GM18951 (cell line): ENCODE results near the gene CIAO3.

Source experiments
- POLR2A ChIP-seq: IDR thresholded peaks from 4 replicates; pipeline ENCODE4 v1.6.1; 2011; ENCODE audit warnings: mild to moderate bottlenecking; ENCODE audit not compliant: insufficient read length, insufficient read depth; ENCODE audit errors: extremely low read depth
- in situ Hi-C: fragments of 300-500 bp; cut with MboI; formaldehyde crosslinking; loops from one replicate; pipeline ENCODE4 v1.12.0; 2022; ENCODE audit warnings: low sequenced_read_pairs, mixed read lengths, inconsistent platforms; ENCODE audit not compliant: unreplicated experiment

The CIAO3 gene

DNA sequence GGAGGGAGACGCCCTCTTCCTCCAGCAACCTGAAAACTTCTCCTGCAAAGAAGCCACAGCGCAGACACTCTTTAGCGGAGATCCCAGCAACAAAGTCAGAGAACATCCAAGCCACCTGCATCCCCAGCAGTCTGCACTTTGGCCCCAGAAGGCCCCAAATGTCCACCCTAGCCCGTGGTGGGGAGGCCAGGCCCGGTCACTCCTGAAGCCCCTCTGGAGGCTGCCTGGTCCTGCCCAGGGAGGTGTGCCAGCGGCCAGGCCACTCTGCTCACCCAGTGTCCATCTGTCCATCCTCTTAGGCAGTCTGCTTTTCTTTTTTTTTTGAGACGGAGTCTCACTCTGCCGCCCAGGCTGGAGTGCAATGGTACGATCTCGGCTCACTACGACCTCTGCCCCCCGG lies 8.5 kb downstream of the CIAO3 start:
- no peak for TF ChIP-seq POLR2A
- in situ Hi-C loops, result no loop called here

DNA sequence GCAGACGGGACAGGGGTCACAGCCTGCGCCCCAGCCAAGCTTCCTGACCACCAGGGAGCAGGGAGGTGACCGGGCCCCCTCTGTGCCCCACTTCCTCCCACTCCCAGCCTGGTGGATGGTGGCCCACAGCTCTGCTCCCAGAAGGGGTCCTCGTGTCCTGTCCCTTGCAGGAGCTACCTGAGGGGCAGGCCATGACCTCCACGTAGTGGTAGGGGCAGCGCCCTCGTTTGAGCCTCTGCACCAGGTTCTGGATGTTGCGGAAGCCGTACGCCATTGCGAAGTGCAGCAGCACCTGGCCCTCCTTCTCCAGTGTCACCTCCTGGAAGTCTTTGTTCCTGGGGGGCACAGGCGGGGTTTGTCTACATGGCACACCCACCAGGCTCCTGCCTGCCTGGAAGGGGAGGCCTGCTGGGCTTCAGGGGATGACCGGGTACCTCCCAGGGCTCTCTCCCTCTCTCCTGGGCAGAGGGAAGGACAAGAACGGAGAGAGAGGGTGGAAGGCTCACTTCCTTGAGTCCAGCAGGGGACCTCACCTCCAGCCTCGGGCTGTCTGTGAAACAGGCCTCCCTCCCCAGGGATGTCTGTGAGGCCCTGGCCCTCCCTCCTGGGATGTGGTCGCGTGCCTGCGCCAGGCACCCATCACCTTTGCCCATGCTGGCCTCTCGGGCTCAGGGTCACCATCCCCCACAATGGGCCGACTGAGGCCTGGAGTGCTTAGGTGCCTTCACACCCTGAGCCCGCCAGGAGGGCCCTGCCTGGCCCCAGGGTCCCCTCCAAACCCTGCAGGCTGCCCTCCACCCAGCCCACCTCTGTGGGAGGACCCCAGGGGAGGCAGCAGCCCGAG lies 9.9 kb downstream of the CIAO3 start:
- in situ Hi-C loops, result no loop called here
- TF ChIP-seq POLR2A, result no peak

DNA sequence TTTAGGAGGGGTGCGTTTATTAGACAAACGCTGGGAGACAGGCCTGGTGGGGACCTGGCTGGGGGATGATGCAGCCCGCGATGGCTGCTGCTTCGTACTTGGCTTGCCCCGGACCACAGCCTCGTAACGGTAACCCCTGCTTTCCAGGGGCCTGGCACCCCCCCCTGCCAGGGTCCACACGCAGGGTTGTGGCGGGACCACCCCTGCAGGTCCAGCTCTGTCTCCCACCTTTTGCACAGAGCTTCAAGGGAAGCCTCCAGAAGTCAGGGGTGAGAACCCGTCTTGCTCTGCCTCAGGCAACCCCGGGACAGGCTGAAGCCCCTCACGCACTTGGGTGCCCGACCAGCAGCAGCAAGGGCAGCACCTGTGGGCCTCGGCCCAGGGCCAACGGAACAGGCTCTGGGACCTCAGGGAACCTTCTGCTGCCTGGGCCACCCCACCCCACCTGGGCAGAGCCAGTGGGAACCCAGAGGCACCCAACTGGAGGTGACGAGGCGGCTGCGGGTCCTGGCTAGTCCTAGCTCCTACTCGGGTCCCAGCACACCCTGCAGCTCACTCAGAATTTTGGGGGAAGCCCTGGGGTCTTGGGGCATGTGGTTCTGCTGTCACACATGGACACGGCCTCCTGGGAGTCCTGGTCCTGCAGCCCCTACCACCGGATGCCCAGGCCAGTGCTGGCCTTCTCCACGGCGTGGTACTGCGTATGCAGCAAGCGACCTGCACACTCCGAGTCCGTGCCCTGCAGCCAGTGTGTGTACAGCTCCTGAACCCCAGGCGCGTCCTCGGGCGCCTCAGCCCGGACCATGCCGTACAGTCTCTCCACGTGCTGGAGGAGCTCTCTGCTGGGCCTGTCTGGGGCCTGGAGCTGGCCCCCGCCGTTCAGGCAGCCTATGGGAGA lies 10.8 kb downstream of the CIAO3 start:
- in situ Hi-C loops, result no loop called here

DNA sequence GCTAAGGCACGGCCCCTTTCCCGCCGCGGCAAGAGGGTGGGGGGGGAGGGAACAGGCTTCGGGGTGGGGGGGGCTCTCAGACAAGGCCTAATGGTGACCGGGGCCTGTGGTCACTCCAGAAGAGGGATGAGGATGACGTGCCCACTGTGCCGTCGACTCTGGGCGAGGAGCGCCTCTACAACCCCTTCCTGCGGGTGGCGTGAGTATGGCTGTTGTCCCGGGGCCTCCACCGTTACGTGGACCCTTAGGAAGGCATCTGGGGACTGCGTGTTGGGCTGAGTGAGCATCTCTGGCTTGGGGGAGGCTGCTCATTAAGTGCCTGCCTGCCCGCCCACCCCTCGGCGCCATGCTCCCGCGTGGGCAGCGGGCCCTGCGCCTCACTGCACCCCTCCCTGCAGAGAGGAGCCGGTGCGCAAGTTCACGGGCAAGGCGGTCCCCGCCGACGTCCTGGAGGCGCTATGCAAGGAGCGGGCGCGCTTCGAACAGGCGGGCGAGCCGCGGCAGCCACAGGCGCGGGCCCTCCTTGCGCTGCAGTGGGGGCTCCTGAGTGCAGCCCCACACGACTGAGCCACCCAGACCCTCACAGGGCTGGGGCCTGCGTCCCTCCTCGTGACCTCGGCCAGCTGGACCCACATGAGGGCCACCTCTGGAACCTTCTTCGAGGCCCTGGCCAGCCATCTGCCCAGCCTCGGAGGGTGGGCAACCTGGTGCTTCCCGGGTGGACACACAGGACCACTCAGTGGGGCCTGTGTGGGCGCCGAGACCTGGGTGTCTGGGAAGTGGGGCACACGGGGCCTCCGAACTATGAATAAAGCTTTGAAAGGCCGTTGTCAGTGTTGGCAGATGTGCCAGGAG lies 11.7 kb downstream of the CIAO3 start:
- in situ Hi-C loops, result no loop called here
- TF ChIP-seq POLR2A, result peak; percentile 16

More for the DNA sequence above, 10.8 kb downstream of the CIAO3 start:
- no peak for TF ChIP-seq POLR2A

DNA sequence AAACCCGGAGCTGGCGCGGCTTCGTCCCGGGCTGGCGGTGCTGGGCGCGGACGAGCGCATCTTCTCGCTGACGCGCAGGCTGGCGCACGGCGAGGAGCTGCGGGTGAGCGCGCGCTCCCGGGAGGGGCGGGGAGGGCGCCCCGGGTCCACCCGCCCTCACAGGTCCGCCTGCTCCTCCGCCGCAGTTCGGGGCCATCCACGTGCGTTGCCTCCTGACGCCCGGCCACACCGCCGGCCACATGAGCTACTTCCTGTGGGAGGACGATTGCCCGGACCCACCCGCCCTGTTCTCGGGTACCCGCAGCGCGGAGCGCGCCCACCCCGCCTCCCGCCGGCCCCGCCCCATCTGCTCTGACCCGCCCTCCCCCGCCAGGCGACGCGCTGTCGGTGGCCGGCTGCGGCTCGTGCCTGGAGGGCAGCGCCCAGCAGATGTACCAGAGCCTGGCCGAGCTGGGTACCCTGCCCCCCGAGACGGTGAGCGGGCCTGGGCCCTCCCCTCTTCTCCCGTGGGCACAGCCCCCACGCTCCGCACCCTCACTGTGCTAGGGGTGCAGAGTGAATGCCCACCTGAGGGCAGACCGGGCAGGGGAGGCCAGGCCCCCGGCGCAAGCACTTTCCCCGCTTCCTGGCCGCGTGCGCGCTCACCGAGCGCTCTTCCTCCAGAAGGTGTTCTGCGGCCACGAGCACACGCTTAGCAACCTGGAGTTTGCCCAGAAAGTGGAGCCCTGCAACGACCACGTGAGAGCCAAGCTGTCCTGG lies 12.5 kb downstream of the CIAO3 start:
- in situ Hi-C loops, result no loop called here
- TF ChIP-seq POLR2A, result peak; percentile 48

DNA sequence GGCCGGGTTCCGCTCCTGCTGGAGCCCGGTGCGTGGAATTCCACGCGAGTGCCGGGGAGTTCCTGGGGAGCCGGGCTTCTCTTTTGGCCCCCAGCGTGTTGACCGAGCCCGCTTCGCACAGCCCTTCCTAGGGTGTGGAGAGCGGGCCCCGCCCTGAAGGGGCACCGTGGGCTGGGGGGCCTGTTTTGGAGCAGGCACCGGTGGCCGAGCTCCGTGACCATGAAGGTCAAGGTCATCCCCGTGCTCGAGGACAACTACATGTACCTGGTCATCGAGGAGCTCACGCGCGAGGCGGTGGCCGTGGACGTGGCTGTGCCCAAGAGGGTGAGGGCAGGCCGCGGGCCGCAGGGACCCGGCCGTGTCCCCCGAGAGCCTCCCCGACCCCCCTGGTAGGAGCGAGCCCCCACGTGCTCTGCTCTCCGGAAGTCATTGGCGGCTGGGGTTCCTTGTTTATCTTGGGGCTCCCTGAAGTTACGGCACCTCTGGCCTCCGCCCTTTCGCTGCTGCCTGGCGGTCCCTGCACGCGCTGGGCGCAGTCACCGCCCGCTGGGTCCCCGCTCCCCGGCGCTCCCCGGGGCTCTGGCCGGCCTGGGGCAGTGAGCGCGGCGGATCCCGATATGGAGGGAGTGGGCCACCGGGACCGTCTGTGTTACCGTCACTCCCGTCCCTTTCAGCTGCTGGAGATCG lies 13.4 kb downstream of the CIAO3 start:
- in situ Hi-C loops, result no loop called here
- TF ChIP-seq POLR2A, result peak; percentile 45

DNA sequence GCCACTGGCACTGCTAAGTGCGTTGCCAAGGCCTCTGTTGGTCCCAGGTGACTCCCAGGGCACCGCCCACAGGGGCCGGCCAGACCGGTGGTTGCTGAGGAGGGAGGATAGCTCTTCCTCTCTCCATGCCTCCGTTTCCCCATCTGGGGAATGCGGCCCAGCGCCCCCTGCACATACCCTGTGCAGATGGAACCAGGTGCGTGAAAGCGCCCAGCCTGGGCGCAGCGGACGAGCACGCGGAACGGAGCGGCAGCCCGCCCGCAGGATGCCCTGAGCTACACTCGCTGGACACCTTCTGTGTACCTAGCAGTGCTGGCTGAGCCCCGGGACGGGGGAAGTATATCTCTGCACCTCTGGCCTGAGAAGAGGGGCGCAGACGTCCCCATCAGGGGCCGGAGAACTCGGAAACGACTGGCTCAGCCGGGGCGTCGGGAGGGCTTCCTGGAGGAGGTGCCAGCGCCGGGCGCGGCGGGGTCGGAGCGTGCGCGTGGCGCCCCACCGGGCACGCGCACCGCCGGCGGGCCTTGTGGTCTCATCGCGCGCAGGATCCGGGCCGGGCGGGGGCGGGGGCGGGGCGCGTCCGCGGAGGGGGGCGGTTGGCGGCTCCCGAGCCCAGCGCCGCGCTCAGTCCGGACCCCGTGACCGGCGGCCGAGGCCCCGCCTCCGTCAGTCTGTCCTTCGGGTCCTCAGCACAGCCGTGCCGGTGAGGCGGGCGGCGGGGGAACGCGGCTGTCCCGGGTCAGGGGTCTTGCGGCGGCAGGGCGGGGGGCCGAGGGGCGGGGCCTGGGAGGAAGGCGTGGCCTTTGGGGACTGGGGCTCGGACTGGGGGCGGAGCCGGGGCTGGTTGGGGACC lies 14.1 kb downstream of the CIAO3 start, which contains the start of the genes CCDC78 and HAGHL:
CCDC78 (minus strand) TSS at position 6 of the 853 bp plus-strand sequence. CDS start 76 bp downstream, outside the sequence.
HAGHL (plus strand) TSS at position 669 of the 853 bp plus-strand sequence. CDS start 404 bp downstream, outside the sequence.
- TF ChIP-seq POLR2A, result no peak
- in situ Hi-C loops, result no loop called here

DNA sequence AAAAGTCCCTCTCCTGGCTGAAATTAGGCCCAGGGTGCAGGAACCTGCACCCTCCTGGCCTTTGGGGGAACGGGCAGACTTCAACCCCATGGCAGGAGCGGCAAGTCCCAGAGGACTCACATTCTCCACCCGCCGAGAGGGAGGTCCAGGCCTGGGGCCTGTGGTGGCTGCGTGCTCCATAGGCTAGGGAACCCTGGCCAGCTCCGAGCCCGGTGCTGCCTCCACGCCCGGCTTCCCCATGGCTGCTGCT lies 14.7 kb downstream of the CIAO3 start:
- TF ChIP-seq POLR2A, result no peak
- in situ Hi-C loops, result no loop called here

DNA sequence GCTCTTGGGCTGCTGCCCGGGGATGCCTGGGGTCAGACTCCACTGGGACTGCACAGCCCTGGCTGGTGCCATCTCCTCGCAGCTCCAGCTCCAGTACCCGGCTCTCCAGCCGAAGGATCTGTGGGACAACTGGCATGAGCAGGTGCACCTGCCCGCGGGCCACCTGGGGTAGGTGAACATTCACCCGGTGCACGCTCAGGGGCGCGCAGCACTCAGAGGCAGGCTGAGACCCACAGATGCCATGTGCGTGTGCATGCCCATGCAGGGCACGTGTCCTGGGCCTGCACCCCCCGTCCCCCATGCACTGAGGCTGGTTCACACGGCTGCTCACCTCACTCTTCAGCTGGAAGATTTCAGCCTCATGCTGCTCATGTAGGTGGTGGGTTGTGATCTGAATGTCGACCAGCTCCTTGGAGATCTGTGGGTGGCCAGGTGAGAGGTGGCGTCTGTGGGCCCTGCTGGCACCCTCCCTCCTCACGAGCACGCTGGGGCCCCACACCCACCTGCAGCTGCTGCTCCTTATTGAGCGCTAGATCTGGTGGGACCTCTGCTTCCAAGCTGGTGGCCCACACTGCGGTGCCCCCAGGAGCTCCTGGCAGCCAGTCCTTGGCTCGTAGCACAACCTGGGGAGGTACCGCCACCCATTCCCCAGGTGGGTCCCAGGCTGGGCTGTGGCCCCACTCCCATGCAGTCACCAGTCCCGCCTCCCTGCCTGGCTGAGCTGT lies 15.2 kb downstream of the CIAO3 start:
- in situ Hi-C loops, result no loop called here
- TF ChIP-seq POLR2A, result no peak

DNA sequence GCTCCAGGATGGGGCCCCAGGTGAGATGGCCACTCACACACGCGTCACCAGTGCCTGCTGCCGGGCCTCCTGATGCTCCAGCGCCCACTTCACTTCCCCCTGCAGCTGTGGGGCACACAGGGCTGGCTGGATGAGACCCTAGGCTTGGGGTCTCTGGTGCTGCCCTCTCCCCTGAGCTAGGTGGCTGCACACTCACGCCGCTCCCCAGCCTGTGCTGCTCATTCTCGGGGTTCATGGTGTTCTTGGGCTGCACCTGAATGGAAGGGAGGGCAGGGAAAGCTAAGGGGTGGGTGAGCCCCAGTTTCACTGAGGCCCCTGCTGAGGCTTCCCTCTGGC lies 15.8 kb downstream of the CIAO3 start:
- TF ChIP-seq POLR2A, result no peak
- in situ Hi-C loops, result no loop called here
